ENCODE measurements around the gene ZNF335. TPM values are rescaled to one million over a fixed set of nuclear protein-coding genes. Genes with fewer than 3 reads are reported as not detected.

Gene ZNF335
- total RNA-seq, 3 donors from 2014 or later (not counting 1 experiment from before 2014, with no cell fraction given), result 101 to 119 (median 102) TPM

DNA sequence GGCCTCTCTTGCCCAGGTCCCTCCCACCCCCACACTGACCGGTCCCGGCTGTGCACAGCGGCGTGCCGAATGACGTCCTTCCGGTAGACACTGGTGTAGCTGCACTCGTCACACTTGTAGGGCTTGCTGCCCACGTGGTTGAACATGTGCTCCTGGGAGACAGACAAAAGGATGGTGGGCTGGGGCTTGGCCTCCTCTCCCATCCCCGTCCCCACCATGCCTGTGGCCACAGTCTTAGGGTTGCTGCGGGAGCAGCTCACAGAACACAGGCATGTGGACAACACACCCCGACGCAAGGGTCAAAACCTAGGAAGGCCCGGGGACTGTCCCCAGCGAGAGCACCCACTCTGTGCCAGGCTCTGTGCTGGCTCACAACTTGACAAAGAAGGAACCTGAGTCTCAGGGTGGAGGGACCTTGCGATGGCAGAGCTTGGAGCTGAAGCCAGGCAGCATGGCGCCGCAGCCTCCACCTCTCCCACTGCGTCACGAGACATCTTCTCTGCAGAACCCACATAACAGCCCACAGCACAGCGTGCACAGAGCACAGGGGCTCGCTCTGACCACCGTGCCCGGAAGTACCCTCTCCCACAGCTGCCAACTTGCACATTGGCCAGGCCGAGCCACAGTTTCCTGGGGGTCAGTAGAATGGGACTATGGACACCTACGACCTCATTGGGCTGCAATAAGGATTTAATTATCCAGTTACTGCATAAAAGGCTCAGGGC, 9.8 kb downstream of the ZNF335 start:
- Histone ChIP-seq H3K4me3 (ENCODE audit: low read length) (no peak overlapping the region), H3K9me3 (ENCODE audit: control insufficient read depth, insufficient read depth, low read length) (no peaks in the 10 kb centered on the region), H3K27ac (ENCODE audit: low read length) (no peak overlapping the region), H3K4me1 (ENCODE audit: control insufficient read depth, insufficient read depth, low read length) (peaks cover 14% of the 10 kb centered on the region), H3K36me3 (ENCODE audit: control insufficient read depth, insufficient read depth, low read length) (peaks cover 84% of the 10 kb centered on the region), H3K27me3 (ENCODE audit: control insufficient read depth, insufficient read depth, low read length) (no peaks in the 10 kb centered on the region)
- Mint-ChIP-seq H3K36me3 (peaks cover 6% of the 10 kb centered on the region), H3K27ac (no peak overlapping the region), H3K9me3 (no peaks in the 10 kb centered on the region), H3K27me3 (ENCODE audit: low read depth in 2 of 2) (no peaks in the 10 kb centered on the region), H3K4me3 (no peak overlapping the region), H3K4me1 (peaks cover 0 to 6% of the 10 kb centered on the region in 2 donors)
- intact Hi-C loops (cut with micrococcal nuclease), result loop anchor here (2.0 kb wide), 1 partner anchor 27 kb away; the partner anchor contains the start of gene PCIF1
- 96% methylated on average over 26 of the region's 26 CpGs for WGBS (ENCODE audit: insufficient coverage)
- DNase-seq, result peak in 1 of 2 donors; percentile 3
- peak in 2 of 3 donors; percentile 3 to 12 for ATAC-seq
- TF ChIP-seq, protein P1, sequence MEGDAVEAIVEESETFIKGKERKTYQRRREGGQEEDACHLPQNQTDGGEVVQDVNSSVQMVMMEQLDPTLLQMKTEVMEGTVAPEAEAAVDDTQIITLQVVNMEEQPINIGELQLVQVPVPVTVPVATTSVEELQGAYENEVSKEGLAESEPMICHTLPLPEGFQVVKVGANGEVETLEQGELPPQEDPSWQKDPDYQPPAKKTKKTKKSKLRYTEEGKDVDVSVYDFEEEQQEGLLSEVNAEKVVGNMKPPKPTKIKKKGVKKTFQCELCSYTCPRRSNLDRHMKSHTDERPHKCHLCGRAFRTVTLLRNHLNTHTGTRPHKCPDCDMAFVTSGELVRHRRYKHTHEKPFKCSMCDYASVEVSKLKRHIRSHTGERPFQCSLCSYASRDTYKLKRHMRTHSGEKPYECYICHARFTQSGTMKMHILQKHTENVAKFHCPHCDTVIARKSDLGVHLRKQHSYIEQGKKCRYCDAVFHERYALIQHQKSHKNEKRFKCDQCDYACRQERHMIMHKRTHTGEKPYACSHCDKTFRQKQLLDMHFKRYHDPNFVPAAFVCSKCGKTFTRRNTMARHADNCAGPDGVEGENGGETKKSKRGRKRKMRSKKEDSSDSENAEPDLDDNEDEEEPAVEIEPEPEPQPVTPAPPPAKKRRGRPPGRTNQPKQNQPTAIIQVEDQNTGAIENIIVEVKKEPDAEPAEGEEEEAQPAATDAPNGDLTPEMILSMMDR (IDR thresholded peaks at IDR 0.05), result no peak

DNA sequence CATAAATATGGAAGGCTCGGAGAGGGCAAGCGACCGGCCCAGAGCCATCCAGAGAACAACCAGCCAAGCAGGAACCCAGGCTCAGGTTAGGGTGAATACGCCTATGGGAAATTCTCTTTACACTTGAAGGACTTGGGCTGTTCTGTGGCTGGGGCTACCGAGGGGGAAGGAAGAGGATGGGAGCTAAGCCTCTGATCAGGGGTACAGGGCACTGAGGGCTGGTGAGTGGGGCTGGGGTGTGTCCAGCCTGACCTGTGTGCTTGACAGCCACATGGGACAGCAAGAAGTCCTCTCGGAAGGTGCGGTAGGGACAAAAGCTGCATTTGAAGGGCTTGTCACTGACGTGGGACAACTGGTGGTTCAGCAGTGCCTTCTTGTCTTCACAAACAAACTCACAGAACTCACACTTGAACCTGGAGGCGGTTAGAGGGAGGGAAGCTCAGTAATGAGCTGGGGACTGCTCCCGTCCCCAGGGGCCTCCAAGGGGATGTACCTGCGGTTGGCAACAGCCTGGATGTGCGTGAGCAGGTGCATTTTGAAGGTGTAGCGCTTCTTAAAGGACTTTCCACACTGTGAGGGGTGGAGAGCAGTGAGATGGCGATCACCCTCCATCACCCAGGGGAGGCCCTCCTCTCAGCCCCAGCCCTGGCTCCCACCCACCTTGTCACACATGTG, 11.9 kb downstream of the ZNF335 start:
- Mint-ChIP-seq H3K4me3 (no peak overlapping the region), H3K27me3 (ENCODE audit: low read depth in 2 of 2) (no peaks in the 10 kb centered on the region), H3K4me1 (peaks cover 0 to 6% of the 10 kb centered on the region in 2 donors), H3K9me3 (no peaks in the 10 kb centered on the region), H3K36me3 (peaks cover 6% of the 10 kb centered on the region), H3K27ac (no peak overlapping the region)
- Histone ChIP-seq H3K36me3 (ENCODE audit: control insufficient read depth, insufficient read depth, low read length) (peaks cover 78% of the 10 kb centered on the region), H3K27ac (ENCODE audit: low read length) (no peak overlapping the region), H3K9me3 (ENCODE audit: control insufficient read depth, insufficient read depth, low read length) (no peaks in the 10 kb centered on the region), H3K27me3 (ENCODE audit: control insufficient read depth, insufficient read depth, low read length) (no peaks in the 10 kb centered on the region), H3K4me1 (ENCODE audit: control insufficient read depth, insufficient read depth, low read length) (peaks cover 14% of the 10 kb centered on the region), H3K4me3 (ENCODE audit: low read length) (no peak overlapping the region)
- ATAC-seq, result no peak
- intact Hi-C loops (cut with micrococcal nuclease), result no loop called here
- DNase-seq, result no peak
- 95% methylated on average over 14 of the region's 14 CpGs for WGBS (ENCODE audit: insufficient coverage)
- TF ChIP-seq, protein P1 (IDR thresholded peaks at IDR 0.05), result no peak

DNA sequence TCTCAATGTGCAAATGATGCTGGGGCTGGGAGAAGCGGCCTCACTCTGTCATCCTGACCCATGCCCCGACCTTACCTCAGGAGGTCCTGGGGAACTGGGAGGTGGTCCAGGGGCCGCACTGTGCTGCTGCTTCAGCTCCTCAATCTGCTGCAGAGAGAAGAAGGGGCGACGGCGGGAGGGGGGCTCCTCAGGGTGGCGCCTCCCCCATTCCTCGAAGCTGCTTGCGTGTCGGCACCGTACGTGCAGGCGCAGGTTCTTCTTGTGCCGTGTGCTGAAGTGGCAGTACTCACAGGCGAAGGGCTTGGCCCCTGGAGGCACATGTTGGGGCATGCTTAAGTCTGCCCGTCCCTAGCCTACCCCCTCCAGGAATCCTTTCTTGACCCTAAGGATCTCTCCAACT, 12.9 kb downstream of the ZNF335 start:
- intact Hi-C loops (cut with micrococcal nuclease), result no loop called here
- WGBS (ENCODE audit: insufficient coverage), result 92% methylated on average over 16 of the region's 16 CpGs
- no peaks in the 10 kb centered on the region for H3K9me3 Mint-ChIP-seq
- H3K4me1 Mint-ChIP-seq, result peaks cover 0 to 6% of the 10 kb centered on the region in 2 donors
- TF ChIP-seq, protein P1 (IDR thresholded peaks at IDR 0.05), result no peak
- H3K36me3 Mint-ChIP-seq, result peaks cover 6% of the 10 kb centered on the region
- peaks cover 13% of the 10 kb centered on the region for H3K4me1 ChIP-seq (ENCODE audit: control insufficient read depth, insufficient read depth, low read length)
- ATAC-seq (no peak), DNase-seq (peak in 1 of 2 donors; percentile 2)
- no peak overlapping the region for H3K4me3 Mint-ChIP-seq
- H3K9me3 ChIP-seq (ENCODE audit: control insufficient read depth, insufficient read depth, low read length), result no peaks in the 10 kb centered on the region
- no peak overlapping the region for H3K27ac Mint-ChIP-seq
- H3K4me3 ChIP-seq (ENCODE audit: low read length), result no peak overlapping the region
- H3K27ac ChIP-seq (ENCODE audit: low read length), result no peak overlapping the region
- H3K27me3 Mint-ChIP-seq (ENCODE audit: low read depth in 2 of 2), result no peaks in the 10 kb centered on the region
- H3K27me3 ChIP-seq (ENCODE audit: control insufficient read depth, insufficient read depth, low read length), result no peaks in the 10 kb centered on the region
- H3K36me3 ChIP-seq (ENCODE audit: control insufficient read depth, insufficient read depth, low read length), result peaks cover 73% of the 10 kb centered on the region

Measured in natural killer cell (primary cell).